Measurements from ENCODE around the gene SLC9A6. TPM values are rescaled to one million over a fixed set of nuclear protein-coding genes. Genes with fewer than 3 reads are reported as not detected.

The SLC9A6 gene
- total and polyA plus RNA-seq, 7 experiments from 2014 or later, result 16.0 to 24.9 (median 18.9) TPM

DNA sequence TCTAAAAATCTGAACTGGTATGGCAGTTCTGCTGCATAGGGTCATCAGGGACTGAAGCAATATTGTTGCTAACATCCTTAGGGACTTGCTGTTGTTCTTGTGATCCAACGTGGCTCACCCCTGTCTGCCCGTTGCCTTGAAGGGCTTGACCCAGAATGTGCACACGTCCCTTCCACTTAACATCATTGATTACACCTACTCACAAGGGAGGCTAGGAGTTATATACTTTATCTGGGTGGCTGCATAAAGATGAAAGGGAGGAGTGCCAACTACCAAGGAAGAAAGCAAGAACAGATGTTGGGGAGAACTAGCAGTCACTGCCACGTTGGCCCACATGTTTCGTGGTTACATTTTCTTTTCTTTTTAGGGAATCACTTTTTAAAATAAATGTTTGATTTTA lies 34.0 kb downstream of the SLC9A6 start:
- Mint-ChIP-seq H3K27ac (no peak overlapping the region), H3K27me3 (no peaks in the 10 kb centered on the region), H3K36me3 (peaks cover 0 to 20% (median 13%) of the 10 kb centered on the region in 5 donors), H3K4me3 (no peak overlapping the region), H3K9me3 (peaks cover 0 to 1% (median 0%) of the 10 kb centered on the region in 11 donors), H3K4me1 (peaks cover 0 to 4% (median 0%) of the 10 kb centered on the region in 7 donors)
- CTCF ChIA-PET, result no interaction called here
- no peak for DNase-seq
- POLR2A ChIA-PET, result no interaction called here
- no peaks in the 10 kb centered on the region for H3K9me3 ChIP-seq (ENCODE audit: control insufficient read depth in 2 of 3, low read length in 3 of 3)
- no peak overlapping the region for H3K4me3 ChIP-seq (ENCODE audit: low read length)
- H3K36me3 ChIP-seq (ENCODE audit: control insufficient read depth in 2 of 3, insufficient read depth in 3 of 3, low read length in 3 of 3), result no peaks in the 10 kb centered on the region
- ATAC-seq, result no peak
- H3K27me3 ChIP-seq (ENCODE audit: control insufficient read depth in 2 of 2, insufficient read depth in 2 of 2, low read length in 2 of 2), result no peaks in the 10 kb centered on the region
- intact Hi-C loops (cut with micrococcal nuclease), result no loop called here
- H3K4me1 ChIP-seq (ENCODE audit: control insufficient read depth in 2 of 2, insufficient read depth in 2 of 2, low read length in 2 of 2), result no peaks in the 10 kb centered on the region
- no peak overlapping the region for H3K27ac ChIP-seq (ENCODE audit: low read depth, low read length)

DNA sequence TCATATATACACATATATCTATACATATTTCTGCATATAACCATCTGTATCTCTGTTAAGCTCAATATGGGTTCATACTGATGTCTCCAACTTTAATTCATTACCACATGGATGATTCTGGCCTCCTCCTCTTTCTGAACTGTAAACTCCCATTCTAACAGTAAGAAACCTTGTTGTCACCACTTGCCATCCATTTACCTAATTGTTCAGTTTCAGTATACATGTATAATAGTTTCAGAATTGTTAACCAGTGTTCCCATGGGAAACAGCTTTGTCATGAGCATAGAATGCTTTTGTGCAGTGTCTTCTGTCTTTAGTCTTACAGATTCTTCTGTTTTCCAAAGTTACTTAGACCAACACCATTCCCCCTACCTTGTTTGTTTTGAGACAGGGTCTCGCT lies 35.9 kb downstream of the SLC9A6 start:
- DNase-seq, result no peak
- H3K27ac ChIP-seq (ENCODE audit: low read depth, low read length), result no peak overlapping the region
- no peaks in the 10 kb centered on the region for H3K4me1 ChIP-seq (ENCODE audit: control insufficient read depth in 2 of 2, insufficient read depth in 2 of 2, low read length in 2 of 2)
- no peak for ATAC-seq
- no peaks in the 10 kb centered on the region for H3K27me3 ChIP-seq (ENCODE audit: control insufficient read depth in 2 of 2, insufficient read depth in 2 of 2, low read length in 2 of 2)
- CTCF ChIA-PET, result interaction anchor here (1.1 kb wide), 1 partner anchor 248 kb away, joined by 4 read pairs; no protein-coding TSS in a partner anchor
- peaks cover 0 to 3% (median 0%) of the 10 kb centered on the region in 3 experiments for H3K36me3 ChIP-seq (ENCODE audit: control insufficient read depth in 2 of 3, insufficient read depth in 3 of 3, low read length in 3 of 3)
- Mint-ChIP-seq H3K9me3 (peaks cover 0 to 1% (median 0%) of the 10 kb centered on the region in 11 donors), H3K36me3 (peaks cover 0 to 19% (median 9%) of the 10 kb centered on the region in 5 donors), H3K4me1 (peaks cover 0 to 4% (median 0%) of the 10 kb centered on the region in 7 donors), H3K4me3 (no peak overlapping the region), H3K27me3 (no peaks in the 10 kb centered on the region), H3K27ac (no peak overlapping the region)
- intact Hi-C loops (cut with micrococcal nuclease), result no loop called here
- no peak overlapping the region for H3K4me3 ChIP-seq (ENCODE audit: low read length)
- no peaks in the 10 kb centered on the region for H3K9me3 ChIP-seq (ENCODE audit: control insufficient read depth in 2 of 3, low read length in 3 of 3)
- POLR2A ChIA-PET, result no interaction called here

DNA sequence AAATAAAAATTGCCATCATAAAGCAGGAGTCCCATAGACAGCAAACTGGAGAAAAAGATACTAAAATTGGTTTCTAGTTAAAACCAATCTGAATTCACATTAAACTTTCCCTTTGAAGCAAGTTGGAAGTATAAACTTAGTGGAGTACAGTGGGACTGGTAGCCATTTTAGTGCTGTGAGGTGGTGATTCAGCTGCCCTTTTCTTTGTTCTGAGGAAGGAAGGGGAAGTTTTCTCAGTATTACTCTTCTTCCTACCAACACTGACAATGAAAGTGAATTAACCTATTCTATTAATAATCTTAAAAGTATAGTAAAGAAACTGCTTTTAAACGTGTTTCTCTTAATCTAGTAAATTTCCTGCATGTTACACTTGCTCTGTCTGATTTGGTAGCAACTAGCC lies 36.7 kb downstream of the SLC9A6 start:
- Histone ChIP-seq H3K9me3 (ENCODE audit: control insufficient read depth in 2 of 3, low read length in 3 of 3) (no peaks in the 10 kb centered on the region), H3K36me3 (ENCODE audit: control insufficient read depth in 2 of 3, insufficient read depth in 3 of 3, low read length in 3 of 3) (peaks cover 0 to 3% (median 0%) of the 10 kb centered on the region in 3 experiments)

DNA sequence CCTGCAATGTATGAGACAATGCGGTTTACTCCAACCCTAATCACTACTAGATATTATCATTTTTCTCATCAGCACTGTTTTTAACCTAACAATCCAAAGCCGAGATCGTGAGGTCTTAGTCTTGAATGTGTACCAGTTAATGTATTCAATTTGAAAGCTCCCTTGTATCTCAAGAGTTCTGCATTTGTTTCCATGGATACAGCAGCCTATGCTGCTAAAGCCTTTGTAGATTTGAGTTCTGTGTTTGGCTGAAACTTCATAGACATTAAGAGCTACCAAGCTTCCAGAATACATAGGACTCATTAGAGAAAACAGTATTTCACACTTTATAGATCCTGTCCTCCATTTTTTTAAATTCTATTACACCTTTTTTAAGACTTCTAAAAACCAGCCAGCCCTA lies 39.9 kb downstream of the SLC9A6 start:
- Histone ChIP-seq H3K9me3 (ENCODE audit: control insufficient read depth in 2 of 3, low read length in 3 of 3) (no peaks in the 10 kb centered on the region), H3K27me3 (ENCODE audit: control insufficient read depth in 2 of 2, insufficient read depth in 2 of 2, low read length in 2 of 2) (no peaks in the 10 kb centered on the region), H3K27ac (ENCODE audit: low read depth, low read length) (no peak overlapping the region), H3K36me3 (ENCODE audit: control insufficient read depth in 2 of 3, insufficient read depth in 3 of 3, low read length in 3 of 3) (peaks cover 0 to 7% (median 0%) of the 10 kb centered on the region in 3 experiments), H3K4me3 (ENCODE audit: low read length) (no peak overlapping the region), H3K4me1 (ENCODE audit: control insufficient read depth in 2 of 2, insufficient read depth in 2 of 2, low read length in 2 of 2) (no peaks in the 10 kb centered on the region)
- peaks cover 0 to 4% (median 0%) of the 10 kb centered on the region in 7 donors for H3K4me1 Mint-ChIP-seq
- ATAC-seq, result no peak
- no peak overlapping the region for H3K4me3 Mint-ChIP-seq
- peaks cover 0 to 1% (median 0%) of the 10 kb centered on the region in 11 donors for H3K9me3 Mint-ChIP-seq
- CTCF ChIA-PET, result interaction anchor here (0.6 to 1.0 kb wide), 2 partner anchors 44 to 124 kb away, joined by 3 to 5 read pairs; no protein-coding TSS in a partner anchor
- H3K36me3 Mint-ChIP-seq, result peaks cover 0 to 8% (median 3%) of the 10 kb centered on the region in 5 donors
- POLR2A ChIA-PET, result no interaction called here
- H3K27ac Mint-ChIP-seq, result no peak overlapping the region
- no peaks in the 10 kb centered on the region for H3K27me3 Mint-ChIP-seq
- no peak for DNase-seq
- intact Hi-C loops (cut with micrococcal nuclease), result no loop called here

More for the DNA sequence above, 36.7 kb downstream of the SLC9A6 start:
- ChIA-PET CTCF (no interaction called here), POLR2A (no interaction called here)
- no peak for DNase-seq
- Mint-ChIP-seq H3K4me3 (no peak overlapping the region), H3K4me1 (peaks cover 0 to 4% (median 0%) of the 10 kb centered on the region in 7 donors), H3K27me3 (no peaks in the 10 kb centered on the region), H3K36me3 (peaks cover 0 to 19% (median 7%) of the 10 kb centered on the region in 5 donors), H3K27ac (no peak overlapping the region), H3K9me3 (peaks cover 0 to 1% (median 0%) of the 10 kb centered on the region in 11 donors)
- H3K27me3 ChIP-seq (ENCODE audit: control insufficient read depth in 2 of 2, insufficient read depth in 2 of 2, low read length in 2 of 2), result no peaks in the 10 kb centered on the region
- H3K27ac ChIP-seq (ENCODE audit: low read depth, low read length), result no peak overlapping the region
- no peak overlapping the region for H3K4me3 ChIP-seq (ENCODE audit: low read length)
- H3K4me1 ChIP-seq (ENCODE audit: control insufficient read depth in 2 of 2, insufficient read depth in 2 of 2, low read length in 2 of 2), result no peaks in the 10 kb centered on the region
- ATAC-seq, result no peak
- intact Hi-C loops (cut with micrococcal nuclease), result no loop called here

DNA sequence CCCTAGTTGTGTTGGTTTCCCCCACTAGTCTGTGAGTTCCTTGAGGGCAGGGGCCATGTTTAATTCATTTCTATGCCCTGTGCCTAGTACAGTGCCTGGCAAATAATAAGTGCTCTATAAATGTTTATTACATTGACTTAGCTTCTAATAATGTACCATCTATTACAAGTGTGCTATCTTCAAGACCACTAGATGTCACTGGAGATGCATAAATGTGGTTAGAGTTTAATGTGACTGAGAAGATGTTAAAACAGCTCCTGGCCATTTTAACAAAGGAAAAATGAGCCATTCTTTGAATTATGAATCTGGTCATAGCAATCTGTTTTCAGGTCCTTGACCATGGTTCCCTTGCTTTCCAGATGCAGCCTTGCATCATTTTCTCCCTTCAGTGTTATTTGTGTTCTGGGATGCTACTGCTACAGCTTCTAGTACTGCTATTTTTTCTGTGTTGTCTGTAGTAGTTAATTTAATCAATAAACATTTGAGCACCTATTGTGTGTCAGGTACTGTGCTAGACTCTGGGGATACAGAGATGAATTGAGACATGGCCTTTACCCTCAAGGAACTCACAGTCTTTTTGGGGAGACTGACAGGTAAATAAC lies 43.2 kb downstream of the SLC9A6 start:
- Mint-ChIP-seq H3K9me3 (no peaks in the 10 kb centered on the region), H3K4me1 (peaks cover 0 to under 1% (median 0%) of the 10 kb centered on the region in 7 donors), H3K36me3 (peaks cover 0 to 12% (median 3%) of the 10 kb centered on the region in 5 donors), H3K4me3 (no peak overlapping the region), H3K27ac (no peak overlapping the region), H3K27me3 (no peaks in the 10 kb centered on the region)
- Histone ChIP-seq H3K9me3 (ENCODE audit: control insufficient read depth in 2 of 3, low read length in 3 of 3) (no peaks in the 10 kb centered on the region), H3K4me3 (ENCODE audit: low read length) (no peak overlapping the region), H3K27ac (ENCODE audit: low read depth, low read length) (no peak overlapping the region), H3K4me1 (ENCODE audit: control insufficient read depth in 2 of 2, insufficient read depth in 2 of 2, low read length in 2 of 2) (no peaks in the 10 kb centered on the region), H3K36me3 (ENCODE audit: control insufficient read depth in 2 of 3, insufficient read depth in 3 of 3, low read length in 3 of 3) (peaks cover 0 to 10% (median 0%) of the 10 kb centered on the region in 3 experiments), H3K27me3 (ENCODE audit: control insufficient read depth in 2 of 2, insufficient read depth in 2 of 2, low read length in 2 of 2) (no peaks in the 10 kb centered on the region)
- ChIA-PET CTCF (interaction anchor here (0.6 to 5.0 kb wide), 22 partner anchors 9 to 678 kb away, joined by 3 to 60 read pairs (median 4); no protein-coding TSS in a partner anchor), POLR2A (interaction anchor here (1.1 kb wide), 2 partner anchors 129 to 137 kb away, joined by 3 read pairs; no protein-coding TSS in a partner anchor)
- ATAC-seq (peak; percentile 76), DNase-seq (peak in 7 of 9 donors; percentile 26 to 53 (median 41))
- intact Hi-C loops (cut with micrococcal nuclease), result loop anchor here (1.0 to 2.0 kb wide), 8 partner anchors 134 to 666 kb away; no protein-coding TSS in a partner anchor

DNA sequence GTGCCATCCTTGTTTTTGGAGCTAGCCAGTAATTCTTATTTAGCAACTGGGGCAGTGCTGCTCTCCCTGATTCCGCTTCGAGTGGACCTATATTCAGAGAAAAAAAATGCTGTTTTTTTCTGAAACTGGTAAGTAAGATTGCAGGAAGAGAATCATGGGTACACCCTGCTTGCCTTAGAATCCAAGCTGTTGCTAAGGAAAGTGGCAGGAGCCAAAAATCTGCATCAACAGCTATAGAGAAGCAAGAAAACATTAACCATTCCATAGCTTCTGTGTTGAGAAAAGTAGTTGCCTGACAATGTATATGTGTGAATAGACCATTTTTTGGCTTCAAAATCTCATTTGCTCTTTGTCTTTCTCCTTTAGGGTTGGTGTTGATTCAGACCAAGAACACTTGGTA lies 44.5 kb downstream of the SLC9A6 start:
- Histone ChIP-seq H3K36me3 (ENCODE audit: control insufficient read depth in 2 of 3, insufficient read depth in 3 of 3, low read length in 3 of 3) (peaks cover 0 to 7% (median 0%) of the 10 kb centered on the region in 3 experiments), H3K4me3 (ENCODE audit: low read length) (no peak overlapping the region), H3K27ac (ENCODE audit: low read depth, low read length) (no peak overlapping the region), H3K27me3 (ENCODE audit: control insufficient read depth in 2 of 2, insufficient read depth in 2 of 2, low read length in 2 of 2) (no peaks in the 10 kb centered on the region), H3K4me1 (ENCODE audit: control insufficient read depth in 2 of 2, insufficient read depth in 2 of 2, low read length in 2 of 2) (no peaks in the 10 kb centered on the region), H3K9me3 (ENCODE audit: control insufficient read depth in 2 of 3, low read length in 3 of 3) (no peaks in the 10 kb centered on the region)
- ATAC-seq (no peak), DNase-seq (no peak)
- H3K27me3 Mint-ChIP-seq, result no peaks in the 10 kb centered on the region
- H3K9me3 Mint-ChIP-seq, result no peaks in the 10 kb centered on the region
- peaks cover 0 to 11% (median 3%) of the 10 kb centered on the region in 5 donors for H3K36me3 Mint-ChIP-seq
- no peak overlapping the region for H3K27ac Mint-ChIP-seq
- CTCF ChIA-PET, result interaction anchor here (5.0 kb wide), 1 partner anchor 133 kb away, joined by 60 read pairs; no protein-coding TSS in a partner anchor
- intact Hi-C loops (cut with micrococcal nuclease), result loop anchor here in 1 of 2 donors (2.0 kb wide), 1 partner anchor 171 kb away; no protein-coding TSS in a partner anchor
- H3K4me1 Mint-ChIP-seq, result no peaks in the 10 kb centered on the region
- no peak overlapping the region for H3K4me3 Mint-ChIP-seq
- POLR2A ChIA-PET, result interaction anchor here (0.7 kb wide), 2 partner anchors 27 to 124 kb away, joined by 3 to 4 read pairs; no protein-coding TSS in a partner anchor

Measured in naive thymus-derived CD4-positive, alpha-beta T cell (primary cell).